ENCODE data around the gene PDZRN4. TPM values are rescaled to one million over a fixed set of nuclear protein-coding genes. Genes with fewer than 3 reads are reported as not detected.

PDZRN4 gene
- total and polyA plus RNA-seq, 2 of the 4 experiments (the other 2 are of a cell fraction) = not detected

- H2BK20ac ChIP-seq (ENCODE audit: low read depth, low read length) = no peak overlapping the region
- in situ Hi-C loops (cut with MboI; ENCODE audit: low sequenced_read_pairs) = no loop called here
- H2BK120ac ChIP-seq (ENCODE audit: low read depth, low read length) = no peak overlapping the region
- ATAC-seq (ENCODE audit: low read depth) = no peak
- no peaks in the 10 kb centered on the region for H3K4me1 ChIP-seq (ENCODE audit: control insufficient read depth, insufficient read depth, low read length)
- no peak overlapping the region for H4K8ac ChIP-seq (ENCODE audit: low read depth in 2 of 2, low read length in 2 of 2)
- no peak overlapping the region for H3K4me2 ChIP-seq (ENCODE audit: low read depth, low read length)
- H3K27ac ChIP-seq (ENCODE audit: insufficient read depth, low read length) = no peak overlapping the region
- H3K9me1 ChIP-seq (ENCODE audit: insufficient read depth, low read length) = no peaks in the 10 kb centered on the region
- TF ChIP-seq RFX5 (IDR thresholded peaks at IDR 0.05; ENCODE audit: low read depth, low read length) (no peak), RAD21 (IDR thresholded peaks at IDR 0.05; ENCODE audit: low read length) (0 out of 2 replicates have a peak, but pooled peaks have one; percentile 14), CTCF (conservative IDR thresholded peaks at IDR 0.05; ENCODE audit: low read depth, low read length) (peak; percentile 19; the same call in 1 of the 2 replicates)
- H2AK5ac ChIP-seq (ENCODE audit: low read depth, low read length) = no peak overlapping the region
- no peaks in the 10 kb centered on the region for H3K9me3 ChIP-seq (ENCODE audit: control insufficient read depth, insufficient read depth, low read length)
- H3K4ac ChIP-seq (ENCODE audit: low read depth, low read length) = no peak overlapping the region
- peak; percentile 1 for DNase-seq
- no peak overlapping the region for H3K9ac ChIP-seq (ENCODE audit: low read depth, low read length)
- ChIA-PET POLR2A (ENCODE audit: unreplicated experiment) (no interaction called here), CTCF (no interaction called here)
- H3K27me3 ChIP-seq (ENCODE audit: control insufficient read depth, insufficient read depth, low read length) = no peaks in the 10 kb centered on the region
- no peak overlapping the region for H3K23ac ChIP-seq (ENCODE audit: low read depth, low read length)
- H3K79me1 ChIP-seq (ENCODE audit: low read depth in 1 of 2, low read length in 2 of 2) = no peaks in the 10 kb centered on the region
- H3K4me3 ChIP-seq (ENCODE audit: insufficient read depth, low read depth, low read length) = no peak overlapping the region
- H2BK5ac ChIP-seq (ENCODE audit: low read depth, low read length, poor library complexity, severe bottlenecking) = no peak overlapping the region
- no peak overlapping the region for H2AK9ac ChIP-seq (replicated peaks; ENCODE audit: low read depth, low read length, poor library complexity)
- H2BK15ac ChIP-seq (ENCODE audit: low read depth, low read length) = no peak overlapping the region
- no peak overlapping the region for H3K14ac ChIP-seq (replicated peaks; ENCODE audit: low read depth, low read length)
- H4K91ac ChIP-seq (ENCODE audit: insufficient read depth, low read depth, low read length) = no peak overlapping the region
- no peak overlapping the region for H2AFZ ChIP-seq (replicated peaks; ENCODE audit: low read length, poor library complexity)
- H3K36me3 ChIP-seq (ENCODE audit: control insufficient read depth, insufficient read depth, low read length) = no peaks in the 10 kb centered on the region
- H3K18ac ChIP-seq (ENCODE audit: low read depth, low read length) = no peak overlapping the region
- intact Hi-C loops (cut with micrococcal nuclease) = no loop called here
- no CpG with 5 or more reads among the region's 4 CpGs for WGBS, 2 experiments (ENCODE audit: extremely low coverage in 2 of 2, insufficient read length in 1 of 2)
- H4K20me1 ChIP-seq (ENCODE audit: insufficient read depth, low read length) = no peaks in the 10 kb centered on the region
- BruUV-seq (replicated peaks) = no TSS peak
- H3K56ac ChIP-seq (ENCODE audit: extremely low read depth, insufficient read depth, low read length) = no peak overlapping the region
- dilution Hi-C loops (cut with HindIII; ENCODE audit: low sequenced_read_pairs, unreplicated experiment) = no loop called here
- no peak overlapping the region for H4K5ac ChIP-seq (ENCODE audit: low read depth, low read length)
These were observed 179.7 kb downstream of the PDZRN4 start for GRCh38 chr12:41367726-41368405.

Measured in IMR-90 (cell line).